Measurements from ENCODE around the gene NFIX.

GRCh38 chr19:13053238-13053637 is 58.0 kb downstream of the NFIX start:
- TF ChIP-seq CTCF (conservative IDR thresholded peaks at IDR 0.05; ENCODE audit: low read depth in 2 of 2) (no peak), JUNB (IDR thresholded peaks at IDR 0.05; ENCODE audit: unreplicated experiment) (no peak), EZH2 (IDR thresholded peaks at IDR 0.05; ENCODE audit: low read depth, unreplicated experiment) (no peak)

Measured in GM23338 (cell line).